ENCODE results near the gene FBXO38. TPM values are rescaled to one million over a fixed set of nuclear protein-coding genes. Genes with fewer than 3 reads are reported as not detected.

The FBXO38 gene, protein sequence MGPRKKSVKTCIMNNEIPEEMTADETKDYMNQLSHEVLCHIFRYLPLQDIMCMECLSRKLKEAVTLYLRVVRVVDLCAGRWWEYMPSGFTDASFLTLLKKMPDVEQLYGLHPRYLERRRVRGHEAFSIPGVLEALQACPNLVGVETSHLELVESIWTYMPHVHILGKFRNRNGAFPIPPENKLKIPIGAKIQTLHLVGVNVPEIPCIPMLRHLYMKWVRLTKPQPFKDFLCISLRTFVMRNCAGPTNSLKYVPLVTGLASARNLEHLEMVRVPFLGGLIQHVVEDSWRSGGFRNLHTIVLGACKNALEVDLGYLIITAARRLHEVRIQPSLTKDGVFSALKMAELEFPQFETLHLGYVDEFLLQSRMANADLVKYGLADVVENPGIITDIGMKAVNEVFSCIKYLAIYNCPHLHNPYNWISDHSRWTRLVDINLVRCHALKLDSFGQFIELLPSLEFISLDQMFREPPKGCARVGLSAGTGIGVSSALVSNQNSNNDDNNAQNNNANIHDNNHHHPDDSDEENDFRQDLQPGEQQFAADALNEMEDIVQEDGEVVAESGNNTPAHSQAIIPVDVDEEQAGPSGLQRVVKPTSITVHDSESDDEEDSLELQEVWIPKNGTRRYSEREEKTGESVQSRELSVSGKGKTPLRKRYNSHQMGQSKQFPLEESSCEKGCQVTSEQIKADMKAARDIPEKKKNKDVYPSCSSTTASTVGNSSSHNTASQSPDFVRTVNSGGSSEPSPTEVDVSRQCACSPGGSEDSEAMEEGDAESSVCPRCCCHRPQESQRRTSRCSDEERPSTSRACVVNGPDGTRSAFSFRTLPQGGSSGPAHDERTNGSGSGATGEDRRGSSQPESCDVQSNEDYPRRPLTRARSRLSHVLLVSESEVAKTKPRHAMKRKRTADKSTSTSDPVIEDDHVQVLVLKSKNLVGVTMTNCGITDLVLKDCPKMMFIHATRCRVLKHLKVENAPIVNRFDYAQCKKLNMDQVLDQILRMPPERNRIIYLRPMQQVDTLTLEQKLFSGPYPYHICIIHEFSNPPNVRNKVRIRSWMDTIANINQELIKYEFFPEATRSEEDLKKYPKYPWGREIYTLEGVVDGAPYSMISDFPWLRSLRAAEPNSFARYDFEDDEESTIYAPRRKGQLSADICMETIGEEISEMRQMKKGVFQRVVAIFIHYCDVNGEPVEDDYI
- total RNA-seq (10 to 100 TPM; 32.2 to 88.2 (median 42.8) TPM), polyA plus RNA-seq (10 to 100 TPM; 12.3 to 48.6 (median 14.6) TPM)
- long read RNA-seq, donor 1, full-length matches to known transcripts: 1 of 7 reads
- long read RNA-seq, donor 1, partial matches to known transcripts: 6 of 7 reads
- long read RNA-seq, donor 1, other reads (novel, unspliced or antisense): 0 of 7 reads
- long read RNA-seq, donor 2, partial matches to known transcripts: 0 of 1 reads
- long read RNA-seq, donor 2, other reads (novel, unspliced or antisense): 0 of 1 reads
- long read RNA-seq, donor 3, full-length matches to known transcripts: 3 of 3 reads
- long read RNA-seq, donor 3, partial matches to known transcripts: 0 of 3 reads
- long read RNA-seq, donor 3, other reads (novel, unspliced or antisense): 0 of 3 reads
- long read RNA-seq, donor 4, full-length matches to known transcripts: 2 of 4 reads
- long read RNA-seq, donor 4, partial matches to known transcripts: 2 of 4 reads
- long read RNA-seq, donor 4, other reads (novel, unspliced or antisense): 0 of 4 reads
- long read RNA-seq, donor 5, full-length matches to known transcripts: 32 of 40 reads
- long read RNA-seq, donor 5, partial matches to known transcripts: 3 of 40 reads
- long read RNA-seq, donor 5, other reads (novel, unspliced or antisense): 5 of 40 reads
- long read RNA-seq, donor 6, full-length matches to known transcripts: 3 of 4 reads
- long read RNA-seq, donor 6, partial matches to known transcripts: 1 of 4 reads
- long read RNA-seq, donor 6, other reads (novel, unspliced or antisense): 0 of 4 reads
- long read RNA-seq, donor 7: 0 reads
- long read RNA-seq, donor 8: 0 reads
- long read RNA-seq, donor 9, partial matches to known transcripts: 0 of 9 reads
- long read RNA-seq, donor 9, other reads (novel, unspliced or antisense): 5 of 9 reads
- long read RNA-seq, donor 10: 0 reads

DNA sequence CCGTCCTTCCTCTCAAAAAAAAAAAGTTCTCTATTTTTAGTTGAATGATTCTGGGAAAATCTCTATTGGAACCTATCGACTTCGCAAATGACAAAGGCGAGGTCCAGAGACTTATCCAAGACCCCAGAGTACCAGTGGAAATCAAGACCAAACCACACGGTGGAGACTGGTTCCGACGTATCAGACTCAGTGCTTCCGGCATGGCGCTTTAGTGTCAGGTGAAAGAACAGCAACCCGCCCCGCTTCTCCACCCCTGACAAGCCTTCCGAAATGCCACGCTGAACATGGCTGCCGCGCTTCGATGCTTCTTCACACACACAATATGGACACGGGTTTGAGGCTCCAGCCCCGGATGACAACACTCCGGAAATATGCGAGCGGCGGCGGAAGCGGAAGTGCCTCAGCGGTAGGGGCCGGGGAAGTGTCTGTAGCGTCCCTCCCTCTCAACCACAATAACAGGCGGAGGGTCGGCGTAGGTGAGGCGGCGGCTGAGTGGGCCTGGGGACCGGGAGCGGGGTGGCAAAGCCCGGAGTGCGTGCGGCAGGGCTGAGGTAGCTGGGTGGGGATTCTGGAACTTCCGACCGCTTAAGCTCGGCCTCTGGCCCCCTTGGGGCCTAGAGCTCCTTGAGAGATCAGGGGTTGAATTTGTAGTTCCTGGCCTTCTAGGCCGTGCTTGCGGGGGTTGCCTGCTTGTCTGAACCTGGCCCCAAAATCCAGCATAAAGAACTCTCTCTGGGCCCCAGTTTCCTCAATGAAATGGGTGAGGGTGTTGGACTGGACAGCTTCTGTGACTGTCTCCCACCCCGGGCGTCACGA, at the start of gene FBXO38:
Gene FBXO38 (plus strand): TSS at position 395 of the 816 bp plus-strand sequence. CDS start 10,819 bp downstream, outside the sequence.
- Histone ChIP-seq H3K4me3 (peak within 1 kb of the TSS; percentile 25 to 90 (median 78)), H3K4me1 (replicated peaks in 1 of 2) (peaks cover 9 to 39% of the 10 kb centered on the region in 2 donors), H3K27ac (peak within 1 kb of the TSS; percentile 55 to 91 (median 90)), H3K36me3 (replicated peaks in 1 of 2) (no peaks in the 10 kb centered on the region), H3K27me3 (no peaks in the 10 kb centered on the region), H3K9me3 (replicated peaks in 1 of 3) (no peaks in the 10 kb centered on the region)
- intact Hi-C loops (cut with DNase I): no loop called here
- TF ChIP-seq, protein P1, sequence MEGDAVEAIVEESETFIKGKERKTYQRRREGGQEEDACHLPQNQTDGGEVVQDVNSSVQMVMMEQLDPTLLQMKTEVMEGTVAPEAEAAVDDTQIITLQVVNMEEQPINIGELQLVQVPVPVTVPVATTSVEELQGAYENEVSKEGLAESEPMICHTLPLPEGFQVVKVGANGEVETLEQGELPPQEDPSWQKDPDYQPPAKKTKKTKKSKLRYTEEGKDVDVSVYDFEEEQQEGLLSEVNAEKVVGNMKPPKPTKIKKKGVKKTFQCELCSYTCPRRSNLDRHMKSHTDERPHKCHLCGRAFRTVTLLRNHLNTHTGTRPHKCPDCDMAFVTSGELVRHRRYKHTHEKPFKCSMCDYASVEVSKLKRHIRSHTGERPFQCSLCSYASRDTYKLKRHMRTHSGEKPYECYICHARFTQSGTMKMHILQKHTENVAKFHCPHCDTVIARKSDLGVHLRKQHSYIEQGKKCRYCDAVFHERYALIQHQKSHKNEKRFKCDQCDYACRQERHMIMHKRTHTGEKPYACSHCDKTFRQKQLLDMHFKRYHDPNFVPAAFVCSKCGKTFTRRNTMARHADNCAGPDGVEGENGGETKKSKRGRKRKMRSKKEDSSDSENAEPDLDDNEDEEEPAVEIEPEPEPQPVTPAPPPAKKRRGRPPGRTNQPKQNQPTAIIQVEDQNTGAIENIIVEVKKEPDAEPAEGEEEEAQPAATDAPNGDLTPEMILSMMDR (IDR thresholded peaks at IDR 0.05): peak in 2 of 6 experiments; percentile 3 to 26
- TF ChIP-seq POLR2A (IDR thresholded peaks at IDR 0.05): peak; percentile 53 to 86
- DNase-seq: peak; percentile 95 to 99 (median 97)
- WGBS, 4 donors: 0 to 1% (median 0%) methylated on average over 25 to 45 of the region's 45 CpGs

DNA sequence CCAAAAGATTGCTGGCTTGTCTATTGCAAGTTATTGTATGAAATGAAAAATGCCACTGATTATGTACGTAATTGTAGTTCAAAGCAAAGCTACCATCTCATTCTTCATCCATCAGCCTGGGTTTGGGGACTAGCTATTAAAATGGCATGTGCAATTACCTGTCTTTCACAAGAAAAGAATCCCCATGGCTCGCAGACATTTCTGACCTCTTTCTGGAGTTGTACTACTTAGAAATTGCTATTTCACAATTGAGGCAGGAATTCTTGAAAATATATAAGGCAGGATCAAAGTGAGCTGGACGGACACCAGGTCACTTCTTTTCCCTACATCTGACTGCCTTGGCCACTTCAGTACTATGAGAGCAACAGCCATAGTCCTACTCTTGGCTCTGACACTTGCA, 48.5 kb upstream of the FBXO38 start, which contains the start of gene SPINK9:
Gene SPINK9 (plus strand): TSS at position 301 of the 400 bp plus-strand sequence. CDS start 55 bp downstream, at position 356.
- Histone ChIP-seq H3K36me3 (replicated peaks in 1 of 2) (no peaks in the 10 kb centered on the region), H3K4me3 (no peak within 1 kb of the TSS), H3K4me1 (replicated peaks in 1 of 2) (no peaks in the 10 kb centered on the region), H3K27ac (no peak within 1 kb of the TSS), H3K27me3 (no peaks in the 10 kb centered on the region), H3K9me3 (replicated peaks in 1 of 3) (no peaks in the 10 kb centered on the region)
- no peak for DNase-seq
- TF ChIP-seq POLR2A (IDR thresholded peaks at IDR 0.05): no peak
- TF ChIP-seq, protein P1 (IDR thresholded peaks at IDR 0.05): no peak
- intact Hi-C loops (cut with DNase I): no loop called here
- 91 to 95% (median 93%) methylated on average over 3 of the region's 3 CpGs for WGBS, 4 donors

Measured in adrenal gland (tissue), 19 donors.